Measurements from ENCODE around the gene KRTAP12-3.

The KRTAP12-3 gene

DNA sequence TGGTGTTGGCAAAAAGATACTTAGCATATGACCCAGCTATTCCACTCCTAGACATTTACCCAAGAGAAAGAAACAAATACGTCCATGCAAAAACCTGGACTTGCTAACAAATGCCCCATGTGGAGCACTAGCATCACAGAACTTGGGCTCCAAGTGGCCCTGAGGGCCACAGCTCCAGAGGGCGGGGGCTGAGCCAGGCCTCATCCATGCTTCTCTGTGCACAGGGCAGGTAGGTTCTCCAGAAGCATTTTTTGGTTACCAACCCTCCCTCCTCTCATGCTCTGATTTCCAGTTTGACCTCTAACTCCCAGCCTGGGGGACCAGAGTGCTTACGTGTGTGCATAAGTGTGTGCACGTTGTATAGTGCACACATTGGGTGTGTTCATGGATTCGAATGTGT is 7.0 kb downstream of the KRTAP12-3 start:
- H3K36me3 ChIP-seq (ENCODE audit: control insufficient read depth, insufficient read depth, low read length) = no peaks in the 10 kb centered on the region
- no peak overlapping the region for H3K27ac ChIP-seq (ENCODE audit: insufficient read depth, low read length, poor library complexity, severe bottlenecking)
- peaks cover 1% of the 10 kb centered on the region for H3K4me1 ChIP-seq (ENCODE audit: control insufficient read depth, insufficient read depth, low read length, poor library complexity, severe bottlenecking)
- no peaks in the 10 kb centered on the region for H3K9me3 ChIP-seq (ENCODE audit: control insufficient read depth, low read length)
- H3K4me3 ChIP-seq (ENCODE audit: insufficient read depth, low read depth, low read length, poor library complexity, severe bottlenecking) = no peak overlapping the region
- DNase-seq = no peak
- no peaks in the 10 kb centered on the region for H3K27me3 ChIP-seq (replicated peaks; ENCODE audit: control insufficient read depth, insufficient read depth, low read length, poor library complexity, severe bottlenecking)

- peaks cover 4% of the 10 kb centered on the region for H3K9me3 ChIP-seq (ENCODE audit: control insufficient read depth, low read length)
- no peak for DNase-seq
- H3K27ac ChIP-seq (ENCODE audit: insufficient read depth, low read length, poor library complexity, severe bottlenecking) = no peak within 1 kb of the TSS
- H3K27me3 ChIP-seq (replicated peaks; ENCODE audit: control insufficient read depth, insufficient read depth, low read length, poor library complexity, severe bottlenecking) = no peaks in the 10 kb centered on the region
- H3K36me3 ChIP-seq (ENCODE audit: control insufficient read depth, insufficient read depth, low read length) = no peaks in the 10 kb centered on the region
- no peaks in the 10 kb centered on the region for H3K4me1 ChIP-seq (ENCODE audit: control insufficient read depth, insufficient read depth, low read length, poor library complexity, severe bottlenecking)
- no peak within 1 kb of the TSS for H3K4me3 ChIP-seq (ENCODE audit: insufficient read depth, low read depth, low read length, poor library complexity, severe bottlenecking)
Measured at GRCh38 chr21:44666401-44667320, 8.9 kb downstream of the KRTAP12-3 start, which contains the start of gene KRTAP12-2. Gene KRTAP12-2, minus strand, starts transcription at chr21:44666927. Its CDS starts 41 bp downstream, at chr21:44666886.

- Histone ChIP-seq H3K36me3 (ENCODE audit: control insufficient read depth, insufficient read depth, low read length) (no peaks in the 10 kb centered on the region), H3K4me1 (ENCODE audit: control insufficient read depth, insufficient read depth, low read length, poor library complexity, severe bottlenecking) (no peaks in the 10 kb centered on the region), H3K4me3 (ENCODE audit: insufficient read depth, low read depth, low read length, poor library complexity, severe bottlenecking) (no peak overlapping the region), H3K9me3 (ENCODE audit: control insufficient read depth, low read length) (peaks cover 6% of the 10 kb centered on the region), H3K27me3 (replicated peaks; ENCODE audit: control insufficient read depth, insufficient read depth, low read length, poor library complexity, severe bottlenecking) (no peaks in the 10 kb centered on the region), H3K27ac (ENCODE audit: insufficient read depth, low read length, poor library complexity, severe bottlenecking) (no peak overlapping the region)
- DNase-seq = no peak
Measured at GRCh38 chr21:44667612-44668011, 9.9 kb downstream of the KRTAP12-3 start.

- Histone ChIP-seq H3K4me3 (ENCODE audit: insufficient read depth, low read depth, low read length, poor library complexity, severe bottlenecking) (no peak overlapping the region), H3K27ac (ENCODE audit: insufficient read depth, low read length, poor library complexity, severe bottlenecking) (no peak overlapping the region), H3K27me3 (replicated peaks; ENCODE audit: control insufficient read depth, insufficient read depth, low read length, poor library complexity, severe bottlenecking) (no peaks in the 10 kb centered on the region)
Measured at GRCh38 chr21:44670642-44671432, 13.1 kb downstream of the KRTAP12-3 start.

GRCh38 chr21:44671911-44672310 is 14.2 kb downstream of the KRTAP12-3 start:
- no peaks in the 10 kb centered on the region for H3K4me1 ChIP-seq (ENCODE audit: control insufficient read depth, insufficient read depth, low read length, poor library complexity, severe bottlenecking)
- DNase-seq = no peak
- peaks cover 6% of the 10 kb centered on the region for H3K9me3 ChIP-seq (ENCODE audit: control insufficient read depth, low read length)
- no peak overlapping the region for H3K27ac ChIP-seq (ENCODE audit: insufficient read depth, low read length, poor library complexity, severe bottlenecking)
- H3K27me3 ChIP-seq (replicated peaks; ENCODE audit: control insufficient read depth, insufficient read depth, low read length, poor library complexity, severe bottlenecking) = no peaks in the 10 kb centered on the region
- H3K36me3 ChIP-seq (ENCODE audit: control insufficient read depth, insufficient read depth, low read length) = no peaks in the 10 kb centered on the region
- H3K4me3 ChIP-seq (ENCODE audit: insufficient read depth, low read depth, low read length, poor library complexity, severe bottlenecking) = no peak overlapping the region

More at GRCh38 chr21:44670642-44671432, 13.1 kb downstream of the KRTAP12-3 start:
- Histone ChIP-seq H3K9me3 (ENCODE audit: control insufficient read depth, low read length) (peaks cover 6% of the 10 kb centered on the region), H3K36me3 (ENCODE audit: control insufficient read depth, insufficient read depth, low read length) (no peaks in the 10 kb centered on the region), H3K4me1 (ENCODE audit: control insufficient read depth, insufficient read depth, low read length, poor library complexity, severe bottlenecking) (no peaks in the 10 kb centered on the region)
- DNase-seq = no peak

- no peak overlapping the region for H3K27ac ChIP-seq (ENCODE audit: insufficient read depth, low read length, poor library complexity, severe bottlenecking)
- H3K36me3 ChIP-seq (ENCODE audit: control insufficient read depth, insufficient read depth, low read length) = no peaks in the 10 kb centered on the region
- no peak for DNase-seq
- H3K4me1 ChIP-seq (ENCODE audit: control insufficient read depth, insufficient read depth, low read length, poor library complexity, severe bottlenecking) = no peaks in the 10 kb centered on the region
- H3K27me3 ChIP-seq (replicated peaks; ENCODE audit: control insufficient read depth, insufficient read depth, low read length, poor library complexity, severe bottlenecking) = no peaks in the 10 kb centered on the region
- no peaks in the 10 kb centered on the region for H3K9me3 ChIP-seq (ENCODE audit: control insufficient read depth, low read length)
- no peak overlapping the region for H3K4me3 ChIP-seq (ENCODE audit: insufficient read depth, low read depth, low read length, poor library complexity, severe bottlenecking)
Measured at GRCh38 chr21:44677881-44678280, 20.1 kb downstream of the KRTAP12-3 start.

DNA sequence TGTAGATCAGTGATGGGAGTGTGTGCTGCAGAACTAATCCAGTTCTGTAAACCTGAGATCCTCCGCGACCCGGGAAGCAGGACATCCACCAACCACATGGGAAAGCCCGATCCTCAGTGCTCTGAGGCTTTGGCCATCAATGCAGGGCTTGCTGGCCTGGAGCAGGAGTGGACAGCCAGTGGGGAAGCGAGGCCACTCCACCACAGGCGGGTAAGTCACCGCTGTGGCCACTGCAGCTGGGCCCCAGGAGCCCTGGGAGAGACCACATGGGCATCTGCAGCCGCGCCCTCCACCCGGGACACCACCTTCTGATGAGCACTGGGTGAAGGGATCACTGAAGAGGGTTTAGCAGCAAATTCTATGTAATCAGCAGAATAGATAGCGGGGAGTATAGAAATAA is 23.4 kb downstream of the KRTAP12-3 start:
- DNase-seq = no peak
- Histone ChIP-seq H3K36me3 (ENCODE audit: control insufficient read depth, insufficient read depth, low read length) (no peaks in the 10 kb centered on the region), H3K27me3 (replicated peaks; ENCODE audit: control insufficient read depth, insufficient read depth, low read length, poor library complexity, severe bottlenecking) (no peaks in the 10 kb centered on the region), H3K27ac (ENCODE audit: insufficient read depth, low read length, poor library complexity, severe bottlenecking) (no peak overlapping the region), H3K4me3 (ENCODE audit: insufficient read depth, low read depth, low read length, poor library complexity, severe bottlenecking) (no peak overlapping the region), H3K9me3 (ENCODE audit: control insufficient read depth, low read length) (no peaks in the 10 kb centered on the region), H3K4me1 (ENCODE audit: control insufficient read depth, insufficient read depth, low read length, poor library complexity, severe bottlenecking) (no peaks in the 10 kb centered on the region)

- Histone ChIP-seq H3K36me3 (ENCODE audit: control insufficient read depth, insufficient read depth, low read length) (no peaks in the 10 kb centered on the region), H3K27ac (ENCODE audit: insufficient read depth, low read length, poor library complexity, severe bottlenecking) (no peak within 1 kb of the TSS), H3K9me3 (ENCODE audit: control insufficient read depth, low read length) (no peaks in the 10 kb centered on the region), H3K4me1 (ENCODE audit: control insufficient read depth, insufficient read depth, low read length, poor library complexity, severe bottlenecking) (no peaks in the 10 kb centered on the region), H3K4me3 (ENCODE audit: insufficient read depth, low read depth, low read length, poor library complexity, severe bottlenecking) (no peak within 1 kb of the TSS), H3K27me3 (replicated peaks; ENCODE audit: control insufficient read depth, insufficient read depth, low read length, poor library complexity, severe bottlenecking) (no peaks in the 10 kb centered on the region)
- DNase-seq = no peak
Measured at GRCh38 chr21:44681861-44682579, 24.3 kb downstream of the KRTAP12-3 start, which contains the start of gene KRTAP12-1. Gene KRTAP12-1, minus strand, starts transcription at chr21:44682163. Its CDS starts 40 bp downstream, at chr21:44682123.

- no peak for DNase-seq
- Histone ChIP-seq H3K4me1 (ENCODE audit: control insufficient read depth, insufficient read depth, low read length, poor library complexity, severe bottlenecking) (no peaks in the 10 kb centered on the region), H3K9me3 (ENCODE audit: control insufficient read depth, low read length) (no peaks in the 10 kb centered on the region), H3K4me3 (ENCODE audit: insufficient read depth, low read depth, low read length, poor library complexity, severe bottlenecking) (no peak overlapping the region), H3K36me3 (ENCODE audit: control insufficient read depth, insufficient read depth, low read length) (no peaks in the 10 kb centered on the region), H3K27me3 (replicated peaks; ENCODE audit: control insufficient read depth, insufficient read depth, low read length, poor library complexity, severe bottlenecking) (no peaks in the 10 kb centered on the region), H3K27ac (ENCODE audit: insufficient read depth, low read length, poor library complexity, severe bottlenecking) (no peak overlapping the region)
Measured at GRCh38 chr21:44682580-44683151, 24.9 kb downstream of the KRTAP12-3 start.

Data from effector memory CD4-positive, alpha-beta T cell (primary cell).